Measurements from ENCODE around the gene RTP2. TPM values are rescaled to one million over a fixed set of nuclear protein-coding genes. Genes with fewer than 3 reads are reported as not detected.
A peak's percentile ranks its signal among the peaks of the same experiment; 100 is the strongest.

RTP2 gene
- polyA plus RNA-seq, 3 donors: not detected

DNA sequence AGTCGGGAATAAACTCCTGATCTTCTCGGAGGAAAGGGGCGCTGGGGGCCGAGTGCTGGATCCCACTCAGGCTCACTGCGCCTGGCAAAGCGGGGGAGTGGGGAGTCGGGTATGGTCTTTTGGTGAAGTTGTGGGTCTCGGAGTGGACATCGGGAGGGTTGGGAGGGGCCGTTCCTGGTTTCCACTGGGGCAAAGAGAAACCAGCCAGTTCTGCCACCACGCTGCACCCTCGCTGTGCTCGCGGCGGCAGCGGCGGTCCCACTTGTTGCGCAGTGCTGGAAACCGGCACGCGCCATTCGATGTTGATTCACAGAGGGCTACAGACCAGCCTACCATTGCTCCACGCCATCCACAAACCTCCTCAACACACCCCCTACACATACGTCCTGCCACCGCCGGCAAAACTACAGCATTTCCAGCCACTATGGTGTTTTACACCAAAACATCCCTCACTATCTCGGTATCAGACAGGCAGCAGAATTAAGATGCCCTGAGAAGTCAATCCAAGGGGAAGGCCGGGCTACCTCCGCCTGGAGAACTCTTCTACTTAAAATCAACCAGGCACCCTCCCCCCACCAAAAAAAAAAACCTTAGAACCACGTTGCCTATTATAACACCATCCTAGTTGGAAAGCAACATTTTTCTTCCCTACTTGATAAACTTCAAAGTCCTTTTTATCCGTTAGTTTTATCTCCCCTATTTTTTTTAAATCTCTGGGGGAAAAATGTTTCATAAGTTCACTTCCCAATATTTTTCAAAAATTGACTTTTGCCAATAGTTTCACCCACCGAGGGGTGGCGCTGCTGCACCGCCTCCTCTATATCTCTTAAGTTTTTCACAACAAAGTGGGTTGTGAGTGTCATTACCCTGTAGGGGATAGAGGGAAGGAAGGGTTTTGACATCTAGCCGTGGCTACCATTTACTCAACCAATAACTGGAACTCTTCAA is 39.3 kb upstream of the RTP2 start:
- peaks cover 92% of the 10 kb centered on the region for H3K79me2 ChIP-seq (ENCODE audit: insufficient read depth, low read length)
- 0% methylated on average over 25 of the region's 35 CpGs for WGBS (ENCODE audit: insufficient coverage)

More for the DNA sequence above, 39.3 kb upstream of the RTP2 start:
- Mint-ChIP-seq H3K27ac (peak overlapping the region; percentile 99 to 100 (median 100)), H3K9me3 (peaks cover 0 to 8% (median 2%) of the 10 kb centered on the region in 7 donors), H3K4me1 (peaks cover 37% of the 10 kb centered on the region), H3K27me3 (ENCODE audit: low read depth in 3 of 3) (peaks cover 0 to 9% (median 3%) of the 10 kb centered on the region in 3 donors), H3K4me3 (peak overlapping the region; percentile 95 to 100), H3K36me3 (peaks cover 16 to 18% of the 10 kb centered on the region in 2 donors)
- H3K4me2 ChIP-seq (replicated peaks; ENCODE audit: extremely low read depth, low read length, poor library complexity, severe bottlenecking): peak overlapping the region; percentile 95
- peaks cover 44 to 72% of the 10 kb centered on the region in 2 donors for H3K4me1 ChIP-seq (ENCODE audit: control insufficient read depth in 1 of 2, insufficient read depth in 2 of 2, low read length in 2 of 2)
- H4K20me1 ChIP-seq (ENCODE audit: insufficient read depth, low read length): peaks cover 82% of the 10 kb centered on the region
- H3K36me3 ChIP-seq (replicated peaks in 1 of 2; ENCODE audit: control insufficient read depth in 1 of 2, insufficient read depth in 2 of 2, low read length in 2 of 2): no peaks in the 10 kb centered on the region
- H3K27ac ChIP-seq (ENCODE audit: low read depth in 1 of 2, low read length in 2 of 2): peak overlapping the region; percentile 96 to 99
- H3K9ac ChIP-seq (ENCODE audit: insufficient read depth, low read length, poor library complexity, severe bottlenecking): peak overlapping the region; percentile 89
- peak overlapping the region; percentile 68 to 96 (median 80) for H3K4me3 ChIP-seq (replicated peaks in 1 of 3; ENCODE audit: low read depth in 2 of 3, low read length in 3 of 3)
- peak; percentile 82 to 91 (median 88) for DNase-seq
- intact Hi-C loops (cut with micrococcal nuclease): loop anchor here (2.0 to 10.0 kb wide), 13 partner anchors 176 to 1406 kb away; partner anchors contain the start of gene LPP (in 1 of the 2)
- H3K9me3 ChIP-seq (replicated peaks in 1 of 2; ENCODE audit: control insufficient read depth in 1 of 2, insufficient read depth in 1 of 2, low read length in 2 of 2): no peaks in the 10 kb centered on the region
- peak overlapping the region; percentile 7 for H2AFZ ChIP-seq (ENCODE audit: insufficient read depth, low read depth, low read length, poor library complexity, severe bottlenecking)
- TF ChIP-seq, protein P1, sequence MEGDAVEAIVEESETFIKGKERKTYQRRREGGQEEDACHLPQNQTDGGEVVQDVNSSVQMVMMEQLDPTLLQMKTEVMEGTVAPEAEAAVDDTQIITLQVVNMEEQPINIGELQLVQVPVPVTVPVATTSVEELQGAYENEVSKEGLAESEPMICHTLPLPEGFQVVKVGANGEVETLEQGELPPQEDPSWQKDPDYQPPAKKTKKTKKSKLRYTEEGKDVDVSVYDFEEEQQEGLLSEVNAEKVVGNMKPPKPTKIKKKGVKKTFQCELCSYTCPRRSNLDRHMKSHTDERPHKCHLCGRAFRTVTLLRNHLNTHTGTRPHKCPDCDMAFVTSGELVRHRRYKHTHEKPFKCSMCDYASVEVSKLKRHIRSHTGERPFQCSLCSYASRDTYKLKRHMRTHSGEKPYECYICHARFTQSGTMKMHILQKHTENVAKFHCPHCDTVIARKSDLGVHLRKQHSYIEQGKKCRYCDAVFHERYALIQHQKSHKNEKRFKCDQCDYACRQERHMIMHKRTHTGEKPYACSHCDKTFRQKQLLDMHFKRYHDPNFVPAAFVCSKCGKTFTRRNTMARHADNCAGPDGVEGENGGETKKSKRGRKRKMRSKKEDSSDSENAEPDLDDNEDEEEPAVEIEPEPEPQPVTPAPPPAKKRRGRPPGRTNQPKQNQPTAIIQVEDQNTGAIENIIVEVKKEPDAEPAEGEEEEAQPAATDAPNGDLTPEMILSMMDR (IDR thresholded peaks at IDR 0.05): peak; percentile 97
- H3K27me3 ChIP-seq (ENCODE audit: control insufficient read depth in 2 of 2, insufficient read depth in 2 of 2, low read length in 2 of 2): no peaks in the 10 kb centered on the region

Data from CD14-positive monocyte (primary cell).